ENCODE data around the gene AATF. TPM values are rescaled to one million over a fixed set of nuclear protein-coding genes. Genes with fewer than 3 reads are reported as not detected.

AATF gene
- total and polyA plus RNA-seq, 4 donors, result 28.2 to 41.4 (median 38.7) TPM

GRCh38 chr17:37039269-37039668, 90.5 kb downstream of the AATF start:
- H3K4me3 ChIP-seq, result no peak overlapping the region
- H3K36me3 ChIP-seq (ENCODE audit: control insufficient read depth in 4 of 4, insufficient read depth in 4 of 4, low read length in 4 of 4), result peaks cover 0 to 10% (median 5%) of the 10 kb centered on the region in 4 donors
- no peaks in the 10 kb centered on the region for H3K27me3 ChIP-seq (ENCODE audit: control insufficient read depth in 3 of 3, insufficient read depth in 3 of 3, low read length in 2 of 3)
- no peak for DNase-seq
- no peaks in the 10 kb centered on the region for H3K9me3 ChIP-seq (ENCODE audit: control insufficient read depth in 4 of 4, insufficient read depth in 3 of 4, low read length in 3 of 4)
- TF ChIP-seq CTCF (IDR thresholded peaks at IDR 0.05; ENCODE audit: control extremely low read depth, extremely low read depth), result no peak
- H3K27ac ChIP-seq (ENCODE audit: low read depth in 1 of 2, low read length in 1 of 2), result no peak overlapping the region
- H3K4me1 ChIP-seq (ENCODE audit: control insufficient read depth in 5 of 5, insufficient read depth in 5 of 5, low read length in 5 of 5), result no peaks in the 10 kb centered on the region
- ATAC-seq (ENCODE audit: insufficient read depth, low FRiP score), result no peak
- H3K9ac ChIP-seq (ENCODE audit: insufficient read depth in 1 of 2, low read length in 2 of 2), result no peak overlapping the region
- 82 to 92% methylated on average over 6 of the region's 6 CpGs for WGBS, 2 donors

DNA sequence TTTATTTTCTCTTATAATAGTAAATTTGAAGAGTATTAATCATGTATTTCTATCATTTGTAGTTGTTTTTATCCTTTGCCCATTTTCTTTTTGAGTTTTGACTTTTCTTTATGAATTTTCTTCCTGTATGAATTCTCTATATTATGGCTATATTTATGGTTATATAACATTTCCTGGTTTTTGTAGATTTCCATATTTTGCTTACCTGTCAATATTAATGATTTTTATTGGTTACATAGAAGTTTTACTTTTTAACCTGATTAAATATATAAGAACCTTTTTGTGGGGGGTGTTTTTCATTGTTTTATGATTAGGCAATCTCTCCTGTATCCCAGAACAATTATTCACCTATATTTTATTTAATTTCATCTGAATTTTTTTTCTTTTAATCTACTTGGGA, 93.2 kb downstream of the AATF start:
- Histone ChIP-seq H3K4me1 (ENCODE audit: control insufficient read depth in 5 of 5, insufficient read depth in 5 of 5, low read length in 5 of 5) (peaks cover 0 to 9% (median 5%) of the 10 kb centered on the region in 5 donors), H3K36me3 (ENCODE audit: control insufficient read depth in 4 of 4, insufficient read depth in 4 of 4, low read length in 4 of 4) (peaks cover 0 to 10% (median 2%) of the 10 kb centered on the region in 4 donors), H3K27ac (ENCODE audit: low read depth in 1 of 2, low read length in 1 of 2) (no peak overlapping the region), H3K9me3 (ENCODE audit: control insufficient read depth in 4 of 4, insufficient read depth in 3 of 4, low read length in 3 of 4) (no peaks in the 10 kb centered on the region), H3K4me3 (no peak overlapping the region), H3K9ac (ENCODE audit: insufficient read depth in 1 of 2, low read length in 2 of 2) (no peak overlapping the region), H3K27me3 (ENCODE audit: control insufficient read depth in 3 of 3, insufficient read depth in 3 of 3, low read length in 2 of 3) (no peaks in the 10 kb centered on the region)
- ATAC-seq (ENCODE audit: insufficient read depth, low FRiP score), result no peak
- no peak for DNase-seq
- TF ChIP-seq CTCF (IDR thresholded peaks at IDR 0.05; ENCODE audit: control extremely low read depth, extremely low read depth), result no peak

DNA sequence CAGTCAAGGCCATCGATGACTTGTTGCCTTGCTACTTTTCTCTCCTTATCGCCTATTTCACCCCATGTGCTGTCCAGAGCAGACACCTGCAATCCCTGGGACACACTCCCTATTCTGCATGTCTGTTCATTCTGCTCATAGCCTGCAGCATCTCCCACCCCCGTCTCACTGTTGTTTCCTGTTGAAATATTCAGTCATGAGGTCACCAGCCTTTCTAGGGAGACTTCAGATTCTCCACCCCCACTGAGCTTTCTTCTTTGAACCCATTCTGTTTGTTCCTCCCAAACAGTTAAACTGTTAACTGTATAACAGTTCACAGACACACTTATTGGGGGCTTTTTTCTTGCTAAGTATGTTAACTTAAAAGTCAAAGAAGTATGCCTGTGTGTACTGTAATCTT, 94.4 kb downstream of the AATF start:
- Histone ChIP-seq H3K9me3 (ENCODE audit: control insufficient read depth in 4 of 4, insufficient read depth in 3 of 4, low read length in 3 of 4) (no peaks in the 10 kb centered on the region), H3K27ac (ENCODE audit: low read depth in 1 of 2, low read length in 1 of 2) (no peak overlapping the region), H3K9ac (ENCODE audit: insufficient read depth in 1 of 2, low read length in 2 of 2) (no peak overlapping the region), H3K4me3 (no peak overlapping the region), H3K4me1 (ENCODE audit: control insufficient read depth in 5 of 5, insufficient read depth in 5 of 5, low read length in 5 of 5) (peaks cover 0 to 9% (median 7%) of the 10 kb centered on the region in 5 donors), H3K36me3 (ENCODE audit: control insufficient read depth in 4 of 4, insufficient read depth in 4 of 4, low read length in 4 of 4) (peaks cover 0 to 3% (median under 1%) of the 10 kb centered on the region in 4 donors), H3K27me3 (ENCODE audit: control insufficient read depth in 3 of 3, insufficient read depth in 3 of 3, low read length in 2 of 3) (no peaks in the 10 kb centered on the region)
- 79 to 85% methylated on average over 3 of the region's 3 CpGs for WGBS, 2 donors
- TF ChIP-seq CTCF (IDR thresholded peaks at IDR 0.05; ENCODE audit: control extremely low read depth, extremely low read depth), result no peak
- ATAC-seq (ENCODE audit: insufficient read depth, low FRiP score) (no peak), DNase-seq (no peak)

DNA sequence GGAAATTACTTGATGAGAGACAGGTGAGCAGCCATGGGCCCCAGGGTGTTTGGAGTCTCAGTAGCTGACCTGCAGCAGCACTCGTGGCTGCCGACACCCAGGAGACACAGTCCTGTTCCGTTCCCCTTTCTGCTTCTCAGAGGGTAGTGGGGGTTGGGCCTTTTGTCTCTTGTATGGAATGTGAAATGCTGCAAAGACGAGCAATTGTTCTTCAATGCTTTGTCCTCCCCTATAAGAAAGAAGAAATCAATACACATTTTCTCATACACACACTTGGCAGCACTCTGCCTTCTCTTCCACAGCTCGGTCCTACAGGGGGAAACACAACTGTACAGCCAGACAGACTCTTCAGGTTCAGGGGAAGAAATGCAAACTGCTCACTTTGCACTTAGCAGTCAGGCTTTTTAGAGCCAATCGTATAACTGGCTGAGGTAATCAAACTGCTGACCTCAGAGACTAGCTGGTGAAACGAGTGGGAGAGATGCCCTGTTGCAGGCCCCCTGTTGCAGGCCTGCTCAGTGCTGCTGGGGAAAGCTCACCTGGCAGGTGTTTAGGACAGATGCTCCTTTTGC, 96.7 kb downstream of the AATF start:
- 72 to 79% methylated on average over 7 of the region's 7 CpGs for WGBS, 2 donors
- DNase-seq (no peak), ATAC-seq (ENCODE audit: insufficient read depth, low FRiP score) (no peak)
- TF ChIP-seq CTCF (IDR thresholded peaks at IDR 0.05; ENCODE audit: control extremely low read depth, extremely low read depth), result no peak
- Histone ChIP-seq H3K9ac (ENCODE audit: insufficient read depth in 1 of 2, low read length in 2 of 2) (no peak overlapping the region), H3K36me3 (ENCODE audit: control insufficient read depth in 4 of 4, insufficient read depth in 4 of 4, low read length in 4 of 4) (peaks cover 0 to 3% (median 0%) of the 10 kb centered on the region in 4 donors), H3K9me3 (ENCODE audit: control insufficient read depth in 4 of 4, insufficient read depth in 3 of 4, low read length in 3 of 4) (no peaks in the 10 kb centered on the region), H3K27ac (ENCODE audit: low read depth in 1 of 2, low read length in 1 of 2) (no peak overlapping the region), H3K4me3 (no peak overlapping the region), H3K4me1 (ENCODE audit: control insufficient read depth in 5 of 5, insufficient read depth in 5 of 5, low read length in 5 of 5) (peaks cover 0 to 9% (median 7%) of the 10 kb centered on the region in 5 donors), H3K27me3 (ENCODE audit: control insufficient read depth in 3 of 3, insufficient read depth in 3 of 3, low read length in 2 of 3) (no peaks in the 10 kb centered on the region)

All from lung (tissue), 12 donors.